ENCODE data around the gene DNLZ. TPM values are rescaled to one million over a fixed set of nuclear protein-coding genes. Genes with fewer than 3 reads are reported as not detected.

The DNLZ gene
- total RNA-seq, 1 donor, result 6.1 TPM

DNA sequence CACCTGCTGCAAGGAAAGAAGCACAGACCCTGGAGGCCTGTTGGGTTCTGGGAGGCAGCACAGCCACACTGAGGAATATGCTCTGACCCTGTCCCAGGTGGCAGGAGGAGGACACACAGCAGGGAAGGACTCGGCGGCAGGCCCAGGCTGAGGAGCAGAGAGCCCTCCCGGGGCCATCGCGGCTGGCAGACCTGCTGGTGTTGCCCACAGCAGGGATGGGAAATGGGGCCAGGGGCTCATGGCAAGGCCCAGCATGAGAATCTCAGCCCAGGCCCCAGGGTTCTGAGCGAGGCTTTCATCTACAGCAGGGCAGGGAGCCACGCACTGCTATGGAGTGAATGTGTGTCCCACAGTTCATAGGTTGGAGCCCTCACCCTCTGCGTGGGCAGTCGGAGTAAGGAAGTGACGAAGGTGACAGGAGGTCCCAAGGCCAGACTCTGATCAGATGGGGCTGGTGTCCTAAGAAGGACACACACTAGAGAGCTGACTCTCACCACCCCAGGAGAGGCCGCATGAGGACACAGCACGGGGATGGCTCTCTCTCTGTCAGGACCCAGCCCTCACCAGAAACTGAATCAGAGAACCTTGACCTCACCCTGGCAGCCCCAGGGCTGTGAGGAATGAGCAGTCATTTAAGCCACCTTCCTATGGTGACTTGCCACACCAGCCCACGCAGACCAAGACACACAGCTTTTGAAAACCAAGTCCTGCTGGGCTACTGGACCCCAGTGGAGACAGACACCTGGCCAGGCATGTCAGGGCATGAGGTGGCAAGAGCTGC is 46.5 kb downstream of the DNLZ start:
- DNase-seq (ENCODE audit: low read depth), result no peak
- no peak overlapping the region for H3K4me3 ChIP-seq (ENCODE audit: low read depth, low read length)
- no peak for TF ChIP-seq CTCF (IDR thresholded peaks at IDR 0.05; ENCODE audit: insufficient read depth, low read length)

DNA sequence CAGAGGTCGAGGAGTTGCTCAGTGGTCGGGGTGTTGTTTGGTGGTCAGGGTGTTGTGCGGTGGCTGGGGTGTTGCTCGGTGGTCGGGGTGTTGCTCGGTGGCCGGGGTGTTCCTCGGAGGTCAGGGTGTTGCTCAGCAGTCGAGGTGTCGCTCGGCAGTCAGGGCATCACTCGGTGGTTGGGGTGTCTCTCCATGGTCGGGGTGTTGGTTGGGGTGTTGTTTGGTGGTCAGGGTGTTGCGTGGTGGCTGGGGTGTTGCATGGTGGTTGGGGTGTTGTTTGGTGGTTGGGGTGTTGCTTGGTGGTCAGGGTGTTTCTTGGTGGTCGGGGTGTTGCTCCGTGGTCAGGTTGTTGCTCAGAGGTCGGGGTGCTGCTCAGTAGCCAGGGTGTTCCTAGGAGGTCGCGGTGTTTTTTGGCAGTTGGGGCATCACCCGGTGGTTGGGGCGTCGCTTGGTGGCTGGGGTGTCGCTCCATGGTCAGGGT is 47.2 kb downstream of the DNLZ start:
- no peak for TF ChIP-seq CTCF (IDR thresholded peaks at IDR 0.05; ENCODE audit: insufficient read depth, low read length)
- no peak overlapping the region for H3K4me3 ChIP-seq (ENCODE audit: low read depth, low read length)
- no peak for DNase-seq (ENCODE audit: low read depth)

DNA sequence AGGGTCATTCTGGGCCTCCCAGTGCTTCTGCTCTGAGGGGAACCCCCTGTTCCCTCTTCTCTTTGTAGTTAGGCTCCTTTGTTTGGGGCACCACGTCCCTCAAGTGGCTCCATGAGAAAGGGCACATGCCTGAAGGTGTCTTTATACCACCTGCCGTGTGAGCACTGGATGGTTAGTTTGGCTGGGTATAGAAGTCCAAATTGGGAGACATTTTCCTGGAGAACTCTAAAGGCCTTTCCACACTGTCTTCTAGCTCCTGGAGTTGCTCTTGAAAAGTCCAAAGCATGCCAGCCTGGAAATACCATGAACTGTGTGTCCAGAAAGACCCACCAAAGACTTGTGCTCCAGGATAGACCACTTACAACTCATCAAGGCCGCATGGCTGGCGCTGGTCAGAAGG is 48.6 kb downstream of the DNLZ start:
- no peak for TF ChIP-seq CTCF (IDR thresholded peaks at IDR 0.05; ENCODE audit: insufficient read depth, low read length)
- DNase-seq (ENCODE audit: low read depth), result no peak
- no peak overlapping the region for H3K4me3 ChIP-seq (ENCODE audit: low read depth, low read length)

DNA sequence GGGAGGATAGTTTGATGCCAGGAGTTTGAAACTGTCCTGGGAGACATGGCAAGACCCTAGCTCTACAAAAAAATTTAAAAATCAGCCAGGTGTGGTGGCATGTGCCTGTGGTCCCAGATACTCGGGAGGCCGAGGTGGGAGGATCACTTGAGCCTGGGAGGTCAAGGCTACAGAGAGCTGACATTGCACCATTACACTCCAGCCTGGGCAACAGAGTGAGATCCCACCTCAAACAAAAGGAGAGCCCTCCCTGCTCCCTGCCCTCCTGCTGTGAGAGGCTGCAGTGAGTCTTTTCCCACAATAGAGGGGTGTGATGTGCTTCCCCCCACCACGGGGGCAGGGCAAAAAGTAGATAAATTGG is 49.5 kb downstream of the DNLZ start:
- H3K4me3 ChIP-seq (ENCODE audit: low read depth, low read length), result no peak overlapping the region
- no peak for TF ChIP-seq CTCF (IDR thresholded peaks at IDR 0.05; ENCODE audit: insufficient read depth, low read length)
- DNase-seq (ENCODE audit: low read depth), result no peak

- no peak for TF ChIP-seq CTCF (IDR thresholded peaks at IDR 0.05; ENCODE audit: insufficient read depth, low read length)
- no peak for DNase-seq (ENCODE audit: low read depth)
Observed at GRCh38 chr9:136313111-136314055, 50.2 kb downstream of the DNLZ start.

DNA sequence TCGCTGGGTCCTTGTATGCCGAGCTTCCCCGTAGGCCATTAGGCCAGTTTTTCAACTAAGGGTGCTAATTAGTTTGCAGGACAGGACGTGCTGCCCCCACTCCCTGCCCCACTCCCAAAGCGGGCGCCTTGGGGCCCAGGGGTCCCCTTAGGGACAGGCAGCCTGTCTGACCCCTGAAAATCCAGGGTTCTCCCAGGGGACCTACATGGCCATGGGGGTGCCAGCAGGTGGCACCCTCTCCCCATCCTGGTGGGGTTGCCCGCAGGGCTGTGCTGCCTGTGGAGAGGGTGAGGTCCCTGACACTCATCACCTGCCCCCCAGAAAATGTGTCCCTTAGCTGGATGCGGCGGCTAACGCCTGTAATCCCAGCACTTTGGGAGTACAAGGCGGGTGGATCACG is 51.1 kb downstream of the DNLZ start:
- peak; percentile 60 for TF ChIP-seq CTCF (IDR thresholded peaks at IDR 0.05; ENCODE audit: insufficient read depth, low read length)
- no peak overlapping the region for H3K4me3 ChIP-seq (ENCODE audit: low read depth, low read length)
- peak; percentile 44 for DNase-seq (ENCODE audit: low read depth)

More at GRCh38 chr9:136313111-136314055, 50.2 kb downstream of the DNLZ start:
- H3K4me3 ChIP-seq (ENCODE audit: low read depth, low read length), result no peak overlapping the region

All from fibroblast of the aortic adventitia (primary cell).